ENCODE data around the gene MCM5. TPM values are rescaled to one million over a fixed set of nuclear protein-coding genes. Genes with fewer than 3 reads are reported as not detected.
"Not testable (repeated sequence)": the region's sequence is repeated elsewhere in the genome, so short reads cannot be mapped to it uniquely, and the experiment has no call there.

MCM5 gene
- polyA plus RNA-seq (ENCODE audit: insufficient read length in 3 of 3): 10 to 100 TPM; 66.3 to 91.3 (median 82.8) TPM
- long read RNA-seq, donor 1, transcript MCM5-201 (17 exons, 3,534 nt): major isoform, 14 of 14 reads
- long read RNA-seq, donor 1, partial matches to known transcripts: 0 of 14 reads
- long read RNA-seq, donor 1, other reads (novel, unspliced or antisense): 0 of 14 reads
- long read RNA-seq, donor 2, transcript MCM5-201 (17 exons, 3,534 nt): major isoform, 23 of 38 reads
- long read RNA-seq, donor 2, partial matches to known transcripts: 15 of 38 reads
- long read RNA-seq, donor 2, other reads (novel, unspliced or antisense): 0 of 38 reads
- long read RNA-seq, donor 3, transcript MCM5-201 (17 exons, 3,534 nt): major isoform, 21 of 28 reads
- long read RNA-seq, donor 3, partial matches to known transcripts: 7 of 28 reads
- long read RNA-seq, donor 3, other reads (novel, unspliced or antisense): 0 of 28 reads
- long read RNA-seq, donor 4, transcript MCM5-201 (17 exons, 3,534 nt): major isoform, 13 of 20 reads
- long read RNA-seq, donor 4, partial matches to known transcripts: 7 of 20 reads
- long read RNA-seq, donor 4, other reads (novel, unspliced or antisense): 0 of 20 reads
- long read RNA-seq, donor 5, transcript MCM5-201 (17 exons, 3,534 nt): major isoform, 6 of 6 reads
- long read RNA-seq, donor 5, partial matches to known transcripts: 0 of 6 reads
- long read RNA-seq, donor 5, other reads (novel, unspliced or antisense): 0 of 6 reads
- long read RNA-seq, donor 6, full-length matches to known transcripts: 19 of 37 reads
- long read RNA-seq, donor 6, partial matches to known transcripts: 18 of 37 reads
- long read RNA-seq, donor 6, other reads (novel, unspliced or antisense): 0 of 37 reads
- long read RNA-seq, donor 7, transcript MCM5-201 (17 exons, 3,534 nt): major isoform, 19 of 40 reads
- long read RNA-seq, donor 7, partial matches to known transcripts: 21 of 40 reads
- long read RNA-seq, donor 7, other reads (novel, unspliced or antisense): 0 of 40 reads
- long read RNA-seq, donor 8, partial matches to known transcripts: 0 of 3 reads
- long read RNA-seq, donor 8, other reads (novel, unspliced or antisense): 0 of 3 reads
- long read RNA-seq, donor 9, transcript MCM5-201 (17 exons, 3,534 nt): major isoform, 22 of 67 reads
- long read RNA-seq, donor 9, partial matches to known transcripts: 45 of 67 reads
- long read RNA-seq, donor 9, other reads (novel, unspliced or antisense): 0 of 67 reads
- long read RNA-seq, donor 10, transcript MCM5-201 (17 exons, 3,534 nt): major isoform, 6 of 30 reads
- long read RNA-seq, donor 10, partial matches to known transcripts: 24 of 30 reads
- long read RNA-seq, donor 10, other reads (novel, unspliced or antisense): 0 of 30 reads
- long read RNA-seq, donor 11, transcript MCM5-201 (17 exons, 3,534 nt): major isoform, 12 of 12 reads
- long read RNA-seq, donor 11, partial matches to known transcripts: 0 of 12 reads
- long read RNA-seq, donor 11, other reads (novel, unspliced or antisense): 0 of 12 reads
- long read RNA-seq, donor 12, transcript MCM5-201 (17 exons, 3,534 nt): major isoform, 15 of 40 reads
- long read RNA-seq, donor 12, partial matches to known transcripts: 25 of 40 reads
- long read RNA-seq, donor 12, other reads (novel, unspliced or antisense): 0 of 40 reads
- long read RNA-seq, donor 13, partial matches to known transcripts: 23 of 25 reads
- long read RNA-seq, donor 13, other reads (novel, unspliced or antisense): 0 of 25 reads
- long read RNA-seq, donor 14, transcript MCM5-201 (17 exons, 3,534 nt): major isoform, 10 of 42 reads
- long read RNA-seq, donor 14, partial matches to known transcripts: 32 of 42 reads
- long read RNA-seq, donor 14, other reads (novel, unspliced or antisense): 0 of 42 reads
- long read RNA-seq, donor 15, transcript MCM5-201 (17 exons, 3,534 nt): major isoform, 19 of 36 reads
- long read RNA-seq, donor 15, partial matches to known transcripts: 17 of 36 reads
- long read RNA-seq, donor 15, other reads (novel, unspliced or antisense): 0 of 36 reads
- long read RNA-seq, donor 16, transcript MCM5-201 (17 exons, 3,534 nt): major isoform, 12 of 27 reads
- long read RNA-seq, donor 16, partial matches to known transcripts: 15 of 27 reads
- long read RNA-seq, donor 16, other reads (novel, unspliced or antisense): 0 of 27 reads

GRCh38 chr22:35399678-35400500 lies at the start of gene MCM5:
Gene MCM5 (plus strand): TSS chr22:35400140. CDS start chr22:35400439, 299 bp downstream.
- DNase-seq: peak; percentile 99

GRCh38 chr22:35350539-35351503 lies 49.1 kb upstream of the MCM5 start:
- peak; percentile 89 for DNase-seq

GRCh38 chr22:35352214-35353111 lies 47.5 kb upstream of the MCM5 start:
- DNase-seq: no peak

- DNase-seq: no peak
Measured at GRCh38 chr22:35353318-35353717, 46.6 kb upstream of the MCM5 start.

GRCh38 chr22:35354068-35354467 lies 45.9 kb upstream of the MCM5 start:
- no peak for DNase-seq

GRCh38 chr22:35357883-35358621 lies 41.9 kb upstream of the MCM5 start:
- DNase-seq: no peak

GRCh38 chr22:35359380-35360065 lies 40.4 kb upstream of the MCM5 start:
- DNase-seq: no peak

GRCh38 chr22:35361001-35361558 lies 38.9 kb upstream of the MCM5 start:
- no peak for DNase-seq

- no peak for DNase-seq
Measured at GRCh38 chr22:35363566-35364086, 36.3 kb upstream of the MCM5 start.

GRCh38 chr22:35364230-35364629 lies 35.7 kb upstream of the MCM5 start:
- not testable (repeated sequence) for DNase-seq

GRCh38 chr22:35367331-35367886 lies 32.5 kb upstream of the MCM5 start:
- no peak for DNase-seq

GRCh38 chr22:35368386-35368785 lies 31.6 kb upstream of the MCM5 start:
- no peak for DNase-seq

- DNase-seq: no peak
Measured at GRCh38 chr22:35369996-35370395, 29.9 kb upstream of the MCM5 start.

GRCh38 chr22:35373781-35374180 lies 26.2 kb upstream of the MCM5 start:
- DNase-seq: no peak
